Neural progenitor cell (in vitro differentiated cells): ENCODE data around the gene TMIGD3.
"Not testable (repeated sequence)": the region's sequence is repeated elsewhere in the genome, so short reads cannot be mapped to it uniquely, and the experiment has no call there.

Source experiments
- CTCF ChIP-seq: fragments of 200-600 bp; sonication (generic); IDR thresholded peaks from 2 replicates; pipeline ENCODE4 v1.5.1; 2017; ENCODE audit warnings: antibody characterized with exemption, mild to moderate bottlenecking
- EZH2 ChIP-seq: fragments of 200-600 bp; sonication (generic); IDR thresholded peaks from 2 replicates; pipeline ENCODE4 v1.6.1; 2017; ENCODE audit warnings: antibody characterized with exemption, mild to moderate bottlenecking, moderate library complexity
- EZH2phosphoT487 ChIP-seq: fragments of 200-600 bp; sonication (generic); IDR thresholded peaks from 2 replicates; pipeline ENCODE4 v1.6.1; 2017; ENCODE audit warnings: antibody characterized with exemption

- not testable (repeated sequence) for TF ChIP-seq CTCF, EZH2phosphoT487, EZH2
Measured at GRCh38 chr1:111547786-111548185, 44.4 kb upstream of the TMIGD3 start.
